ENCODE results near the gene ABI3. TPM values are rescaled to one million over a fixed set of nuclear protein-coding genes. Genes with fewer than 3 reads are reported as not detected.
A peak's percentile ranks its signal among the peaks of the same experiment; 100 is the strongest.

Gene ABI3
- total RNA-seq, 1 donor from 2014 or later, result 4.9 TPM

DNA sequence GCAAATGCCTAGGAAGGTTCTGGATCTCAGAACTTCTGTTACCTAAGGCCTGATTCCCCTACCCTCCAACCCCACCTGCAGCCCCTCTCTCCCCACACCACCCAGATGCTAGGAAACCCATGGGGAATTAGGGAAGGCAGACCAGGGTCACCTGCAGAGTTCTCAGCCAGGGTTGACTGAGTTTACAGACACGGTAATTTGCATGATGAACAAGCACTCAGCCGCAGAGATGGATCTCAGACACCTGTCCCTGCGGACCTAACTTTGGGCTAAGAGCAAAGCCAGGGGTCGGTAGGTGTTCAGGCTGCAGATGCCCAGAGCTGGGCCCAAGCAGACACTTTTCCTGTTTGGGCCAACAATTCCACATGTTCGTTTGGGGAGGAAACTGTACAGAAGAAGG, 2.9 kb downstream of the ABI3 start:
- intact Hi-C loops (cut with micrococcal nuclease), result no loop called here
- Histone ChIP-seq H3K4me3 (peak overlapping the region; percentile 68), H3K4me1 (peaks cover 77% of the 10 kb centered on the region), H3K27me3 (ENCODE audit: low read depth) (peaks cover 39% of the 10 kb centered on the region), H3K36me3 (no peaks in the 10 kb centered on the region), H3K27ac (replicated peaks) (peak overlapping the region; percentile 90), H3K9me3 (replicated peaks) (no peaks in the 10 kb centered on the region)
- DNase-seq, result no peak
- TF ChIP-seq, protein P1, sequence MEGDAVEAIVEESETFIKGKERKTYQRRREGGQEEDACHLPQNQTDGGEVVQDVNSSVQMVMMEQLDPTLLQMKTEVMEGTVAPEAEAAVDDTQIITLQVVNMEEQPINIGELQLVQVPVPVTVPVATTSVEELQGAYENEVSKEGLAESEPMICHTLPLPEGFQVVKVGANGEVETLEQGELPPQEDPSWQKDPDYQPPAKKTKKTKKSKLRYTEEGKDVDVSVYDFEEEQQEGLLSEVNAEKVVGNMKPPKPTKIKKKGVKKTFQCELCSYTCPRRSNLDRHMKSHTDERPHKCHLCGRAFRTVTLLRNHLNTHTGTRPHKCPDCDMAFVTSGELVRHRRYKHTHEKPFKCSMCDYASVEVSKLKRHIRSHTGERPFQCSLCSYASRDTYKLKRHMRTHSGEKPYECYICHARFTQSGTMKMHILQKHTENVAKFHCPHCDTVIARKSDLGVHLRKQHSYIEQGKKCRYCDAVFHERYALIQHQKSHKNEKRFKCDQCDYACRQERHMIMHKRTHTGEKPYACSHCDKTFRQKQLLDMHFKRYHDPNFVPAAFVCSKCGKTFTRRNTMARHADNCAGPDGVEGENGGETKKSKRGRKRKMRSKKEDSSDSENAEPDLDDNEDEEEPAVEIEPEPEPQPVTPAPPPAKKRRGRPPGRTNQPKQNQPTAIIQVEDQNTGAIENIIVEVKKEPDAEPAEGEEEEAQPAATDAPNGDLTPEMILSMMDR (IDR thresholded peaks at IDR 0.05; ENCODE audit: borderline replicate concordance), result no peak

DNA sequence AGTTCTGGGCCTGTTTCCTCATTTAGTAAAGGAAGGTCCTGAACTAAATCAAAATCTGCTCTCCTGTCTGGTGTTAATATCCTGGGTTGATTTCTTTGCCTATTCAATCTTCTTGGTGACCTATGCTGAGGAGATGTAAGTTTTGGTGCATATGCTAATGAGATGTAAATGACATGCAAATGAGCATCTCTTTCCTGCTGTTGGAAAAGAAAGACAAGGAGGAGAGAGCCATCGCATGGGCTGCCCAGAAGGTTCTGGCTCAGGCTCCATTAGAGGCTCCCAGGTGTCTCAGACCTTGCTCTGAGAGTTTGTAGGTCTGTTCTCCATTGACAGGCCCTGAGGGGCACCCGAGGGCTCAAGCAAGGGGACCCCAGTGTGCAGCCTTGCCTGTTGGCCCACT, 3.3 kb downstream of the ABI3 start:
- Histone ChIP-seq H3K9me3 (replicated peaks) (no peaks in the 10 kb centered on the region), H3K27ac (replicated peaks) (peak overlapping the region; percentile 90), H3K4me1 (peaks cover 81% of the 10 kb centered on the region), H3K4me3 (peak overlapping the region; percentile 68), H3K36me3 (no peaks in the 10 kb centered on the region), H3K27me3 (ENCODE audit: low read depth) (peaks cover 38% of the 10 kb centered on the region)
- TF ChIP-seq, protein P1 (IDR thresholded peaks at IDR 0.05; ENCODE audit: borderline replicate concordance), result no peak
- intact Hi-C loops (cut with micrococcal nuclease), result no loop called here
- no peak for DNase-seq

DNA sequence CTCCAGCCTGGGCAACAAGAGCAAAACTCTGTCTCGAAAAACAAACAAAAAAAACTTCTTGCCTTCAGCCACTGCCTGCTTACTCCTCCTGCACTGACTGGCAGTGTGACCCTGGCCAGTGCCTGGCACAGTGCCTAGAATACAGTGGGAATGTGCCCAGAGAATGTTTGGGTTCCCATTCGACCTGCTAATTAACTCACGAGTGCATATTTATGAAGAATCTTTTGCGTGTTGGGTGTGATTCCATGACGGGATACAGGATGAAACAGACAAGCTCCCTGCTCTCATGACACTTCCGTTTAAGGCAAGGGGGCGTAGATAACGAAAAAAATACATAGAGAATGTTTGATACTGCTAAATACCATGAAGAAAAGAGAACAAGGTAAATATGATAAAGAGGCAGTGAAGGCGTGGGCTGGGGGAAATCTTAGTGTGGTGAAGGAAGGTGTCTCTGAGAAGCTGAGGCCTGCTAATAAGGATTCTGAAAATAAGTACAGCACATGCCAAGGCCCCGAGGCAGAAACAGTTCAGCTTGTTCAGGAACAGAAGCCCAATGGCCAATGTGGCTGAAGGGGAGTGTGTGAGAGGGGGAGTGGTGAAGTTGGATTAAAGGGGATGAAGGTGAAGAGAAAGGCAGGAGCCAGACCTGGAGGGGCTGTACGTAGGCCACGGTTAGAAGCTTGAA, 4.3 kb downstream of the ABI3 start:
- intact Hi-C loops (cut with micrococcal nuclease), result no loop called here
- DNase-seq, result no peak
- TF ChIP-seq, protein P1 (IDR thresholded peaks at IDR 0.05; ENCODE audit: borderline replicate concordance), result no peak

DNA sequence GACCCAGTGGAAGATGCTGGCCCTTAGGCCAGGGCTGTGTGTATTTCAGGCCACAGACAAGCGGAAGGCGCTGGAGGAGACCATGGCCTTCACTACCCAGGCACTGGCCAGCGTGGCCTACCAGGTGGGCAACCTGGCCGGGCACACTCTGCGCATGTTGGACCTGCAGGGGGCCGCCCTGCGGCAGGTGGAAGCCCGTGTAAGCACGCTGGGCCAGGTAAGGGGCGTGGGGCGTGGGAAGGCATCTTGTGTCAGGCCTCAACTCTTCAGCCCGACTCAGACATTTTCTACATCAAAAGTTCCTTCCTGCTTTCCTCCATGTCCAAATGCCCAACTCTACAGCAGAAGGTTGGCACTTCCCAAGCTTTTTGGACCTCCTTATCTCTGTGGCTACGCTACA, 6.0 kb downstream of the ABI3 start:
- intact Hi-C loops (cut with micrococcal nuclease), result no loop called here
- TF ChIP-seq, protein P1 (IDR thresholded peaks at IDR 0.05; ENCODE audit: borderline replicate concordance), result no peak
- Histone ChIP-seq H3K4me3 (peak overlapping the region; percentile 13), H3K27ac (replicated peaks) (peak overlapping the region; percentile 90), H3K4me1 (peaks cover 77% of the 10 kb centered on the region), H3K9me3 (replicated peaks) (no peaks in the 10 kb centered on the region), H3K36me3 (no peaks in the 10 kb centered on the region), H3K27me3 (ENCODE audit: low read depth) (peaks cover 38% of the 10 kb centered on the region)
- DNase-seq, result no peak

More for the DNA sequence above, 4.3 kb downstream of the ABI3 start:
- Histone ChIP-seq H3K36me3 (no peaks in the 10 kb centered on the region), H3K4me3 (peak overlapping the region; percentile 68), H3K4me1 (peaks cover 81% of the 10 kb centered on the region), H3K27me3 (ENCODE audit: low read depth) (peaks cover 38% of the 10 kb centered on the region), H3K9me3 (replicated peaks) (no peaks in the 10 kb centered on the region), H3K27ac (replicated peaks) (peak overlapping the region; percentile 90)

DNA sequence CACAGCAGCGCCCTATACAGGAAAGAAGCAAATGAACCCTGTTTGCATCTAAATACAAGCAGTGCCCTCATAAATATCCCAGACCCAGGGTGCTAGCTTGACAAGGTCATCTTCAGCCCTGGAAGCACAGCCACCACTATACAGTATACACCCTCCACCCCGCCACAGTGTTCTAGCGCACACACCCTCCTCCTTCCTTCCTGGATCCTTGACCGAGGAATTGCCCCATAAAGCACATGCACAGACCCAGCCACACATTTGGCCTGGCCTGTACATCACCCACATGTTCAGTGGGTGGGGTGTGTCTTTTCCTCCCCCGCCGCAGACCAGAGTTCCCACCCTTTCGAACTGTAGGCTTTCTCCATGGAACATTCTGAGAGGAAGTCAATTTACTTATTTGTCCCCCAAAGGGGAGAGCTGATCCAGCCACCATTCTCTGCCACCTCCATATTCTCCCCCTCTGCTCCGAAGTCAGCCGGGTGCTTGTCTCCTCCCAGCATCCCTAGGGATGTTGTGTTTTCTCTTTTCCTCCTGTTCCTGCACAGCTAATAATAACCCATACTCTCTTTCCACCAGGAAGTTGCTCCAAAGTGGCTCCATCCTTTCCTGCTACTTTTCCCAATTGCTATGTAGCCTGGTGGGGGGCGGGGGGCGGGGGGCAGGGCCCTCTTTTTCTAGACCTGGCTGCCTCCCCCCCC, 6.6 kb downstream of the ABI3 start:
- H3K27ac ChIP-seq (replicated peaks), result peak overlapping the region; percentile 90
- H3K4me1 ChIP-seq, result peaks cover 71% of the 10 kb centered on the region
- H3K36me3 ChIP-seq, result no peaks in the 10 kb centered on the region
- H3K9me3 ChIP-seq (replicated peaks), result no peaks in the 10 kb centered on the region
- intact Hi-C loops (cut with micrococcal nuclease), result no loop called here
- TF ChIP-seq, protein P1 (IDR thresholded peaks at IDR 0.05; ENCODE audit: borderline replicate concordance), result no peak
- H3K27me3 ChIP-seq (ENCODE audit: low read depth), result peaks cover 44% of the 10 kb centered on the region
- peak overlapping the region; percentile 33 for H3K4me3 ChIP-seq
- peak; percentile 63 for DNase-seq

All from left ventricle myocardium inferior (tissue), 1 donor.